Right forelimb (tissue), 1 donor: Measurements from ENCODE around the gene FBRS.
A peak's percentile ranks its signal among the peaks of the same experiment; 100 is the strongest.
"Not testable (repeated sequence)": the region's sequence is repeated elsewhere in the genome, so short reads cannot be mapped to it uniquely, and the experiment has no call there.

ENCODE experiments used
- DNase-seq: peaks from one replicate; pipeline ENCODE4 v3.0.0-alpha.2; 2018

FBRS gene

GRCh38 chr16:30665830-30666190 is 7.6 kb downstream of the FBRS start:
- DNase-seq, result no peak

GRCh38 chr16:30666681-30667080 is 8.4 kb downstream of the FBRS start:
- no peak for DNase-seq

DNA sequence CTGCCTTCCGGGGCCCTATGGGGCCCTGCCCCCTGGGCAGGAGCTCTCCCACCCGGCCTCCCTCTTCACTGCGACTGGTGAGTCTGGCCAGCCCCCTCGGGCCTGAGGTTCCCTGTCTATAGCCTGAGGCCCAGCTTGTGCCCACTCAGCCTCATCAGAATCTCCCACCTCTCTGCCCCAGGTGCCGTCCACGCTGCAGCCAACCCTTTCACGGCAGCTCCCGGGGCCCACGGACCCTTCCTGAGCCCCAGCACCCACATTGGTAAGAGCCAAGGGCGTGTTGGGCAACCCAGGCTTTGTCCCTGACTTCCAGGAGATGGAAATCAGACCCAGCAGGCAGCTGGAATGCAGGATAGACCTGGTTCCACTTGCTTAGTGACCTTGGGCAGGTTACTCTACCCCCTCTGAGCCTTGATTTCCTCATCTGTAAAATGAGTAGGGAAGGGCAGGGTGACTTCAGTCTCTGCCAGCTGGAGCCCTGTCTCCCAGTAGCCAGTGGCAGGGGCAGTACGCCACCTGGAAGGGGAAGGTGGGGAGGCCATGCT is 9.2 kb downstream of the FBRS start:
- no peak for DNase-seq

DNA sequence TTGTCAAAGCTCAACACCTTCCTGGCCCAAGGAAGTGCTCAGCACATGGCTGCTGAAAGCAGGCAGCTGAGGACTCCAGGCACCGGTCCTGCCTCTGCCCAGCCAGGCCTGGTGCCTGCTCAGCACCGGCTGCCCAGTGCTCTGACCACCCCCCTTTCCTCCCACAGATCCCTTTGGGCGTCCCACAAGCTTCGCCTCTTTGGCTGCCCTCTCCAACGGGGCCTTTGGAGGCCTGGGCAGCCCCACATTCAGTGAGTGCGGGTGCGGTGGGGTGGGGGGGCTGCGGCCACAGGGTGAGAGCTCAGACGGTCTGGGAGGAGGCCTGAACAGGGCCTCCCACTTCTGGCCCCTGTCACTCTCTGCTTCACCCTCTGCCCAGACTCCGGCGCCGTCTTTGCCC is 10.2 kb downstream of the FBRS start:
- DNase-seq, result no peak

- DNase-seq, result no peak
Measured at GRCh38 chr16:30669026-30669902, 11.0 kb downstream of the FBRS start.

DNA sequence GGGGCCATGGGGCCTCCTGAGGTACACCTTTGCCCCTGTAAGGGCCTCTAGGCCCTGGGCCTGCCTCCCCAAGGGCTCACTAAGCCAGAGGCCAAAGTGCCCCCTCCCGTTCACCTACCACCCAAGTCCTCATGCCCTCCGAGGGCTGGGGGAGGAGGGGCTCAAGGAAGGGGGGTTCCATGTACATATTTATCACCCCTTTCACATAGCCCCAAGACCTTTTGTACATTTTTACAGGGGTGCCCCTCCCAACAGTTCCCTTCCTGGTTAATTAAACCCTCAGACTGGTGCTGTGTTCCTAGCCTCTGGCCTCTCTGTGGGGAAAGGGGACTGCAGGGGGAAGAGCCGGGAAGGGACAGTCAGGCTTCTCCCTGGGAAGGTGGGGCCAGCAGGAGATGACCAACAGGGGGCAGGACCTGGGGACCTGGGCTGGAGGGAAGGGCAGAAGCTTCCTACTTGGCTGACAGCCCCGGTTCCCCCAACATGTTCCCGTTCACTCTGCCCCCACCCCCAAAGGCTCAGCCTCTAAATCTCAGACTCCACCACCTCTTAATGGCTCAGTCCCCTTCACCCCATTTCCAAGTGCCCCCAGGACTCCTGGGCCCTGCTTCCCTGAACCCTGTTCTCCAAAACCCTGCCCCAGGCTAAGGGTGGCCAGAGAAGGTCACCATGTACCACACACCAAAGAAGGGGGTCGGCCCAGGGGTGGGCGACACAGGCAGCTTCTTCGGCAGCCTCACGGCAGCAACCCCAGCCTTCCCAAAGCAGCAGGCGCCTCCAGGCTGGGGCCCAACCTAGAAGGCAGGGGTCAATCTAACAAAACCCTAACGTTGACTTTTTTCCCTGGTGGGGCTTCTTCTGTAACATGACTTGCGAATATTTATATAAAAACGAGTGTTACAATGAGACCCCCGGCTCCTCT is 11.9 kb downstream of the FBRS start:
- no peak for DNase-seq

DNA sequence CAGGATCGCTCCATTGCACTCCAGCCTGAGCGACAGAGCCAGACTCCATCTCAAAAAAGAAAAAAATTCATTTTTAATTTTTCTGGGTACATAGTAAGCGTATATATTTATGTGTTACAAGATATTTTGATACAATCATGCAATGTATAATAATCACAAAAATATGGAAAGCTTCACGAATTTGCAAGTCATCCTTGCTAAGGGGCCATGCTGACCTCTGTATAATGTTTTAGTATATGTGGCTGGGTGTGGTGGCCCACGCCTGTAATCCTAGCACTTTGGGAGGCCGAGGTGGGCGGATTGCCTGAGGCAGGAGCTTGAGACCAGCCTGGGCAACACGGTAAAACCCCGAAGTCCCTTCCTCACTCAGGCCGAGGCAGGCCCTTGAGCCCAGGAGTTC is 16.9 kb downstream of the FBRS start:
- DNase-seq, result peak; percentile 18

- no peak for DNase-seq
Measured at GRCh38 chr16:30677931-30678585, 19.8 kb downstream of the FBRS start.

DNA sequence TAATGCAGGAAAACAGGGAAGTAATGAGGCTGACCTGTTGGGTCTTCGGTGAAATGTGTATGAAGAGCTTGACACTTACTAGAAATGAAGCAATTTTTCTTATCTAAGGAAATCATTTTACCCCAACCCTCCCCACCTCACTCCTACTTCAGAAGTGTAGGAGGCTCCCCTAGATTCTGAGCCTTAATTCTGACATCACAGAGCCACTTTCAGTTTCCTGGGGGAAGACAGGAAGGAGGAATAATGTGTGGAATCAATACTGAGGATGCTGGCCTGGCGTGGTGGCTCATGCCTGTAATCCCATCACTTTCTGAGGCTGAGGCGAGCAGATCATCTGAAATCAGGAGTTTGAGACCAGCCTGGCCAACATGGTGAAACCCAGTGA is 20.3 kb downstream of the FBRS start:
- no peak for DNase-seq

DNA sequence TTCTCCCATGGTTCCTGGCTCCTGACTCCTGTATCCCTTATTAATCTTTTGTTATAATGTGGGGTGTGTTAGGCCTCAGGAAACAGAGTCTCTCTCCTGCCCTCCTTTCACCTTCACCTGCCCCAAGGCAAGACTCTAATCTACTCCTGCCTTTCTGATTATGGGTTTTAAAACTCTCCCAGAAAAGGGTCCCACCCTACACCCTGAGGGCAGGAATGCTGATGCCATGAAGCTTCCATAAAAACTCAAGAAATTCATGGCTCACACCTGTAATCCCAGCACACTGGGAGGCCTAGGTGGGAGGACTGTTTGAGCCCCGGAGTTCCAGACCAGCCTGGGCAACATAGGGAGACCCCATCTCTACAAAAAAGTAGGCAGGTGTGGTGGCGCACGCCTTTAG is 22.1 kb downstream of the FBRS start:
- DNase-seq, result no peak

- DNase-seq, result no peak
Measured at GRCh38 chr16:30688701-30689100, 30.5 kb downstream of the FBRS start.

- DNase-seq, result no peak
Measured at GRCh38 chr16:30691907-30692306, 33.7 kb downstream of the FBRS start.

DNA sequence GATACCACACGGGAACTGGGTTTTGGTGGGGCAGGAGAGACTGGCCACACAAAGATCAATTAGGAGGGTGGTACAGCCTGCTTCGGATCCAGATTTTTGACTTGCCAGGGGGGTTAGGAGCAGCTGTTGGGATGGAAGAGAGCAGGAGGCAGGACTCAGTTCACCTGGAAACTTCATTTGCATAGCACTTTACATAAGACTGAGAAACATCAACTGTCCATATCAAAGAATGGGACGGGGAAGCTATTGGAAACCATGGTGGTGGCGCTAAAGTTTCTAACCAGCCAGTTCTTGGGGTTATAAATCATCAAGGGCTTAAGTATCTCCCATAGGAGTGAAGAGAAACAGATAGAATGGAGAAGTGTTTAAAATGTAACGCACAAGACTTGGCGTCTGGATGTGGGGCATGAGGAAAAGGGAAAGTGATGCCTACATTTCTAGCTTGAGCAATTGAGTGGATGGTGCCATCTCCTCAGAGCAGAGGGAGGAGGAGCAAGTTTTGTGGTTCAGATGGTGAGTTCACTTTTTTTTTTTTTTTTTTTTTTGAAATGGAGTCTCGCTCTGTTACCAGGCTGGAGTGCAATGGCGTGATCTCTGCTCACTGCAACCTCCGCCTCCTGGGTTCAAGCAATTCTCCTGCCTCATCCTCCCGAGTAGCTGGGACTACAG is 34.3 kb downstream of the FBRS start:
- no peak for DNase-seq

- DNase-seq, result no peak
Measured at GRCh38 chr16:30694926-30695693, 36.9 kb downstream of the FBRS start.

- DNase-seq, result not testable (repeated sequence)
Measured at GRCh38 chr16:30696646-30697045, 38.4 kb downstream of the FBRS start.

- no peak for DNase-seq
Measured at GRCh38 chr16:30697264-30698138, 39.3 kb downstream of the FBRS start.

DNA sequence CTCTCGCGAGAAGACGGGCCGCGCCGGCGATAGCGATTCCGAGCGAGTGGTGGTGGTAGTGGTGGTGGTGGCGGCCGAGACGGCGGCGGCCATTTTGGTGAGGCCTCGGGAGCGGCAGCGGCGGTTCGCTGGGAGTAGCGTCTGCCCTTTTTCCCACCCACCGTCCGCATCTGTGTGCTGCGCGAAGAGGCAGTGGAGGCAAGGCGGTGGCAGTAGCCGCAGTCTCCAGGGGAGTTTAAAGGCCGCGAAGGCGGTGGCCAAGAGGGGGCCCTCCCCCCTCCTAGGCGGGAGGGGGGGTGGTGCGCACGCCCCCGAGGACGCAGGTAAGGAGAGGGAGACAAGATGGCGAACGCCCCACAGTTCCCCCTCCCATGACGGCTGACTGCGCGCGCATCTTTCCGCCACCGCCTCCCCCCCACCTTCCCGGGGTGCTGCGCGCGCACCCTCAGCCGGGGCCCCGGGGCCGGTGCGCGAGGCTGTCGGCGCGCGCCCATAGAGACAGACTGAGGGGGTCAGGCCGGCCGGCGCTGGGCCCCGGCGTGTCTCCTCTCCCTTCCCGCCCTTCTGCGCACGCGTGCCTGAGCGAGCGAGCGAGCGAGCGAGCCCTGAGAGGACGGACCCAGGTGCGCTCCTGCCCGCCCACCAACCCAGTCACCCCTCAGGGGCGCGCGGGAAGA is 40.0 kb downstream of the FBRS start:
- DNase-seq, result peak; percentile 99

GRCh38 chr16:30698816-30699614 is 40.8 kb downstream of the FBRS start, which contains the start of gene SRCAP:
Gene SRCAP (plus strand): TSS chr16:30699171. CDS start chr16:30700825, 1,654 bp downstream.
- DNase-seq, result peak; percentile 88

- no peak for DNase-seq
Measured at GRCh38 chr16:30699615-30700099, 41.4 kb downstream of the FBRS start.
